Measurements from ENCODE around the gene NFYB. TPM values are rescaled to one million over a fixed set of nuclear protein-coding genes. Genes with fewer than 3 reads are reported as not detected.

The NFYB gene
- total and polyA plus RNA-seq, 12 donors: 17.2 to 86.0 (median 50.1) TPM

DNA sequence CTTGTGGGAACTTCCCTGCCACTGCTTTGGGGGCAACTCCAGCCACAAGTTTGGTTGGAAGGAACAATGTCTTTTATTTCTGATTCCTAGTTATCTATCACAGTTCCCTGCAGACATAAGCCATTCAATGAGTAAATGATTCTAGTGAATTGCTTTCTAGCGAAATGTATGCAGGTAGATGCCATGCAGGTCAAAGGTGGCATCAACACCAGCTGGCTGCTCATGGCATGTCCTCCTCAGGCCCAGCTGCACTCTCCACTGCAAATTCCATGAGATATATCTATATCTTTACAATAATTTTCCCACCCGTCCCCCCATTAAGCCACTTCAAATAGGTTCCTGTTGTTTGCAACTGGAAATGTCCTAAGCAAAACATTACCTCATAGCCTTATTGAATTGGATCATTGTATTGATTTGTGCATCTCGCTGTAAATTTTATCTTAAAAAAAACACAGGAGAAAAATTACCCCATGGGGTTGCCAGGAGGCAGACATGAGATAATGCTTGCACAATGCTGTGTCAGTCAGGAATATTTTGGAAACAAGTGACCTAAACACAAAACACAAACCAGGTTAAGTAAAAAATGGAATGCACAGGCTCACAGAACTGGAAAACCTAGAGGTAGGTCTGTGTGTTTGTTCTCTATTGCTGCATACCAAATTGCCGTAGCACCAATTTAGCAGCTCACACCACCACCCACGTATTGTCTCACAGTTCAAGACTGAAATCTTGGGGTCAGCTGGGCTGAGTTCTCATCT lies 44.8 kb upstream of the NFYB start:
- H3K4me3 ChIP-seq: no peak overlapping the region
- DNase-seq: peak in 1 of 7 donors; percentile 22
- 79 to 85% (median 82%) methylated on average over 5 of the region's 5 CpGs for WGBS, 4 donors
- no peaks in the 10 kb centered on the region for H3K36me3 ChIP-seq (replicated peaks in 1 of 2)
- peak overlapping the region; percentile 18 to 87 (median 53) for H3K27ac ChIP-seq
- TF ChIP-seq POLR2A (IDR thresholded peaks at IDR 0.05): no peak
- TF ChIP-seq, protein P1, sequence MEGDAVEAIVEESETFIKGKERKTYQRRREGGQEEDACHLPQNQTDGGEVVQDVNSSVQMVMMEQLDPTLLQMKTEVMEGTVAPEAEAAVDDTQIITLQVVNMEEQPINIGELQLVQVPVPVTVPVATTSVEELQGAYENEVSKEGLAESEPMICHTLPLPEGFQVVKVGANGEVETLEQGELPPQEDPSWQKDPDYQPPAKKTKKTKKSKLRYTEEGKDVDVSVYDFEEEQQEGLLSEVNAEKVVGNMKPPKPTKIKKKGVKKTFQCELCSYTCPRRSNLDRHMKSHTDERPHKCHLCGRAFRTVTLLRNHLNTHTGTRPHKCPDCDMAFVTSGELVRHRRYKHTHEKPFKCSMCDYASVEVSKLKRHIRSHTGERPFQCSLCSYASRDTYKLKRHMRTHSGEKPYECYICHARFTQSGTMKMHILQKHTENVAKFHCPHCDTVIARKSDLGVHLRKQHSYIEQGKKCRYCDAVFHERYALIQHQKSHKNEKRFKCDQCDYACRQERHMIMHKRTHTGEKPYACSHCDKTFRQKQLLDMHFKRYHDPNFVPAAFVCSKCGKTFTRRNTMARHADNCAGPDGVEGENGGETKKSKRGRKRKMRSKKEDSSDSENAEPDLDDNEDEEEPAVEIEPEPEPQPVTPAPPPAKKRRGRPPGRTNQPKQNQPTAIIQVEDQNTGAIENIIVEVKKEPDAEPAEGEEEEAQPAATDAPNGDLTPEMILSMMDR (IDR thresholded peaks at IDR 0.05): no peak
- intact Hi-C loops (cut with DNase I): no loop called here
- no peaks in the 10 kb centered on the region for H3K9me3 ChIP-seq (replicated peaks in 1 of 3)
- H3K4me1 ChIP-seq (replicated peaks in 1 of 2): peaks cover 32 to 38% of the 10 kb centered on the region in 2 donors
- no peaks in the 10 kb centered on the region for H3K27me3 ChIP-seq

DNA sequence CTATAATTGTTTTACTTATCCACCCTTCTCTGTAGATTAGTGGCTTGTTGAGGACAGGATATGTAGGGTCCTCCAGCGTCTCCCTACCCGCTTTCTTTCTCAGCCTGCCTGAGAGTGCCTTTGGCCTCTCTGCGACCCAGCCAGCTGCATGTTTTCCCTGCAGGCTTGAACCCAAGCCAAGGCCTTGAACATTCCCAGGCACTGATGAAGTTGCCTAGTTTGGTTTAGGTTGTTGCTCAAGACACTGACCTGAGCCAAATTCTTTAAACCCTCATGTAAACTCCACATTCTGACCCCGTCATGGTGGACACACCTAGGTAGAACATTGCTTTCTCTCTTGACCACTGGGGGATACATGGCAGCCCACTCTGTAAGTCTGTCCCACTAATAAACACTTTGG lies 44.1 kb upstream of the NFYB start:
- peaks cover 35 to 43% of the 10 kb centered on the region in 2 donors for H3K4me1 ChIP-seq (replicated peaks in 1 of 2)
- TF ChIP-seq POLR2A (IDR thresholded peaks at IDR 0.05): no peak
- TF ChIP-seq, protein P1 (IDR thresholded peaks at IDR 0.05): no peak
- intact Hi-C loops (cut with DNase I): no loop called here
- H3K36me3 ChIP-seq (replicated peaks in 1 of 2): no peaks in the 10 kb centered on the region
- no peaks in the 10 kb centered on the region for H3K9me3 ChIP-seq (replicated peaks in 1 of 3)
- no peaks in the 10 kb centered on the region for H3K27me3 ChIP-seq
- DNase-seq: peak; percentile 77 to 92 (median 90)
- peak overlapping the region; percentile 18 to 87 (median 53) for H3K27ac ChIP-seq
- no peak overlapping the region for H3K4me3 ChIP-seq
- 17 to 49% (median 42%) methylated on average over 1 to 4 of the region's 4 CpGs for WGBS, 4 donors

DNA sequence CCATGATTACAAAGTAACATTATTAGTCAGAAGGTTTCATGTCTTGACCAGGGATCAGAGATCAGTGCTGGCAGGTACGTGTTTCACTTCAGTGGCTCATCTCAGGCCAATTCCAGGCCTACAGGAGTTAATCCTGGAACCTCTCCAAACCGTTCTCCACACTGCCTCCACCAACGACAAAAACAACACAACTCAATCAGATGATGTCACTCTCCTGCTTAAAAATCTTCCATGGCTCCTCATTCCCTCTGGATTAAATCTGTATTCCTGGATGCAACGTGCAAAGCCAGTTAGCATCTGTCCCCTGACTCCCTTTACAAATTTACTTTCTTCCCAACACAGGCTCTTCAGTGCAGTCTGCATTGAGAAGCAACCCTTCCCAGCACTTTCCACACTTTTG lies 43.3 kb upstream of the NFYB start:
- H3K27me3 ChIP-seq: no peaks in the 10 kb centered on the region
- peak in 1 of 7 donors; percentile 22 for DNase-seq
- WGBS, 4 donors: 48 to 59% (median 56%) methylated on average over 4 of the region's 4 CpGs
- peaks cover 38 to 52% of the 10 kb centered on the region in 2 donors for H3K4me1 ChIP-seq (replicated peaks in 1 of 2)
- TF ChIP-seq, protein P1 (IDR thresholded peaks at IDR 0.05): no peak
- no peak for TF ChIP-seq POLR2A (IDR thresholded peaks at IDR 0.05)
- H3K9me3 ChIP-seq (replicated peaks in 1 of 3): no peaks in the 10 kb centered on the region
- H3K27ac ChIP-seq: peak overlapping the region in 4 of 5 donors; percentile 43 to 84 (median 48)
- H3K4me3 ChIP-seq: no peak overlapping the region
- intact Hi-C loops (cut with DNase I): no loop called here
- H3K36me3 ChIP-seq (replicated peaks in 1 of 2): no peaks in the 10 kb centered on the region

DNA sequence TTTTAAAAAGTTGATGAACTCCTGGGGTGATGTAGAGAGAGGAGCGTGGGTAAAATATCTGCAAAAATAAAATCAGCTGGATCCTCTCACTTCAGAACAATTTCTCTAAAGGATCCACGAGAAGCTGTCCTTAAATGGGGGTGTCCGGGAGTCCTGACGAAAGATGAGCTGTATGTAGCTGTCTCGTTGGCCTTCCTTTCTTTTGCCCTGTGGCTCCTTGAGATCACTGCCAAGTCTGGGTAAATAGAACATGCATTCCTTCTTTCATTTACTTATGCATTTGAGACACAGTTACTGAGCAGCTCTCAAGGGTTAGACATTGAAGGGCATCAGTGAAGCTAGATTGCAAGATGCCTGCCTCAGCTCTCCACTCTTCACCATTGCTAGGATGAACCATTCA lies 42.4 kb upstream of the NFYB start:
- WGBS, 4 donors: 54 to 80% (median 74%) methylated on average over 5 of the region's 5 CpGs
- Histone ChIP-seq H3K4me3 (no peak overlapping the region), H3K36me3 (replicated peaks in 1 of 2) (no peaks in the 10 kb centered on the region), H3K27me3 (no peaks in the 10 kb centered on the region), H3K27ac (peak overlapping the region in 2 of 5 donors; percentile 43 to 84), H3K4me1 (replicated peaks in 1 of 2) (peaks cover 38 to 52% of the 10 kb centered on the region in 2 donors), H3K9me3 (replicated peaks in 1 of 3) (no peaks in the 10 kb centered on the region)
- intact Hi-C loops (cut with DNase I): no loop called here
- no peak for TF ChIP-seq POLR2A (IDR thresholded peaks at IDR 0.05)
- TF ChIP-seq, protein P1 (IDR thresholded peaks at IDR 0.05): no peak
- DNase-seq: peak in 1 of 7 donors; percentile 17

All from adrenal gland (tissue), 12 donors.